ENCODE data around the gene KIF1A. TPM values are rescaled to one million over a fixed set of nuclear protein-coding genes. Genes with fewer than 3 reads are reported as not detected.

KIF1A gene
- total and polyA plus RNA-seq, 2 donors from 2014 or later: 0.54 to 0.58 TPM

DNA sequence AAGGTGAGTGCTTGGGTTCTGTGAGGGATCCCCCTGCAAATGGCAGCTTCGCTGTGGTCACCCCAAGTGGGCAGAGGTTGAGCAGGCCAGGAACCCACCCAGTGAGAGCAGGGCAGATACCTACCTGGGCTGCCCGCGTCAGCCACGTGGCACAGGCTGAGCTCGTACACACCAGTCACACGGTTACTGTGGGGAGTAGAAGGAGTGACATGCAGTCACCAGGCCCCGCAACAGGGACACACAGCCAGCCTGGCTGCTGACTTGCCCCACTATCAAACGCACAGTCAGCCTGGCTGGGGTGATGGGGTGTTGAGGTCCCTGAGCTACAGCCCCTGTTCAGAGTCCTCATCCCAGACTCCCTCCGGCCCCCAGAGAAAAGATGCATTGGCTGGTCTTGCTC, 96.2 kb downstream of the KIF1A start:
- H3K4me3 ChIP-seq (ENCODE audit: low read length in 3 of 3): no peak overlapping the region
- FAIRE-seq (no peak), DNase-seq (no peak)
- H3K36me3 ChIP-seq (ENCODE audit: control insufficient read depth in 2 of 3, insufficient read depth in 3 of 3, low read length in 3 of 3): no peaks in the 10 kb centered on the region
- no peaks in the 10 kb centered on the region for H3K4me1 ChIP-seq (ENCODE audit: control insufficient read depth in 2 of 3, insufficient read depth in 2 of 3, low read depth in 1 of 3, low read length in 3 of 3)
- no peaks in the 10 kb centered on the region for H3K27me3 ChIP-seq (ENCODE audit: control insufficient read depth, insufficient read depth, low read length)
- no peak for TF ChIP-seq CTCF (IDR thresholded peaks at IDR 0.05; ENCODE audit: borderline replicate concordance, extremely low read depth, insufficient read depth)
- intact Hi-C loops (cut with DNase I): no loop called here
- H3K9me3 ChIP-seq (ENCODE audit: control insufficient read depth in 2 of 3, insufficient read depth in 1 of 3, low read length in 3 of 3): no peaks in the 10 kb centered on the region
- H3K9ac ChIP-seq (ENCODE audit: low read length in 3 of 3): no peak overlapping the region
- H3K27ac ChIP-seq (ENCODE audit: low read depth in 2 of 2, low read length in 2 of 2): no peak overlapping the region

DNA sequence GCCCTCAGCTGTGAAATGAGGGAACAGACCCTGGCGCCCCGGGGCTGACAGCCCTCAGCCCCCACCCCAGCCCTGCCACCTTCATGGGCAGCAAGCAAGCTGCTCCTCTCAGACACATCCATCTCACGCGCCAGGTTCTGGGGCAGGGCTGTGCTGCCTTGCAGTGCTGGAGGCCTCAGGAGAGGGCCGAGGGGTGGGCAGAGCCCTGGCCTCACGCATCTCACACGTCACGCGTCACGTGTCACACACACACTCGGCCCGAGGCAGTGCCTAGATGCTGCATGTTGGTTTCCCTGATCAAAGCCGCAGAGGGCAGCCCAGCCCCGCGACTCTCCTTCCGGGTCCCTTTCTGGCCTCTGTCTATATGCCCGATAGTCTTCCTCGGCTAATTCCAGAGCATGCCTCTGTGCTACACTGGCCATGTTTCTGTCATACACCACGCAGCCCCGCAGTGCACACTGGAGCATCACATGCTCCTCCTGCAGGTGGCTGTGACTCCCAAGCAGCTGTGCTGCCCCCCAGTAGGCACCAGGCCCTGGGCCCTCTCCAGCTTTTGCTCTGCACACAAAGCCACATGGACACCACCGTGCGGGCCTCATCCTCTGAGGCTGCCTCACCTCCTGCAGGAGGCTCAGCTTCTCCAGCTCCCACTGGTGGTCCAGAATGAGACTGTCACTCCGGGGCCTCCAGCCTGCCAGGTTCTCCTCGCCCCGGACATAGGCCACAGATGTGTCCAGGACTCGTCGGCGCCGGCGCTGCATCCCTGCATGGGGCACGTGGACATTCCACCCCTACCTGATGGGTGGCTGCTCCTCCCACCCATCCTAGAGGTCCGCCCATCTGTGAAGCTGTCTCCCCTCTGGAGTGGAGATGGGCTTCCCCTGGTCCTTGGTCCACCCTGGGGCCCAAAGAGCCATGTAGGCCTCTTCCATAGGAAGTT, 97.0 kb downstream of the KIF1A start:
- no peaks in the 10 kb centered on the region for H3K36me3 ChIP-seq (ENCODE audit: control insufficient read depth in 2 of 3, insufficient read depth in 3 of 3, low read length in 3 of 3)
- H3K27me3 ChIP-seq (ENCODE audit: control insufficient read depth, insufficient read depth, low read length): no peaks in the 10 kb centered on the region
- intact Hi-C loops (cut with DNase I): no loop called here
- H3K4me3 ChIP-seq (ENCODE audit: low read length in 3 of 3): no peak overlapping the region
- FAIRE-seq (no peak), DNase-seq (no peak)
- no peaks in the 10 kb centered on the region for H3K9me3 ChIP-seq (ENCODE audit: control insufficient read depth in 2 of 3, insufficient read depth in 1 of 3, low read length in 3 of 3)
- no peak overlapping the region for H3K9ac ChIP-seq (ENCODE audit: low read length in 3 of 3)
- H3K27ac ChIP-seq (ENCODE audit: low read depth in 2 of 2, low read length in 2 of 2): no peak overlapping the region
- H3K4me1 ChIP-seq (ENCODE audit: control insufficient read depth in 2 of 3, insufficient read depth in 2 of 3, low read depth in 1 of 3, low read length in 3 of 3): no peaks in the 10 kb centered on the region
- TF ChIP-seq CTCF (IDR thresholded peaks at IDR 0.05; ENCODE audit: borderline replicate concordance, extremely low read depth, insufficient read depth): no peak

DNA sequence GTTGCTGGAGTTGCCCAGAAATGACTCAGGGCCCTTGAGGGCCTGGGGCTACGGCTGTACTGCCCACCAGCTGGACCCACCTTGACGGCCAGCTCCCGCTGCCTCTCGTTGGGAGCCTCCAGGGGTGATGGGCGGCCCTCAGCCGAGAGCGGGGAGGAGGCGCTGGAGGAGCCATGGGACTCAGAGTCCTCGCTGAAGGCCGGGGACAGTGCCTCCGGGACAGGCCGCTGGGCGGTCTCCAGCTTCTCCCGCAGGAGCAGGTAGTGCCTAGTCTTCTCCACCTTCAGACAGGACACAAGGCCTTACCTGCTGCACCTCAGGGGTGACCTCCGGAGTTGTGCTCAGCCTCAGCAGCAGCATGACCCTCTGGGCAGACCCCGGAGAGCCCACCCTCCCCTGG, 97.6 kb downstream of the KIF1A start:
- DNase-seq: no peak
- FAIRE-seq: no peak
- H3K27ac ChIP-seq (ENCODE audit: low read depth in 2 of 2, low read length in 2 of 2): no peak overlapping the region
- H3K27me3 ChIP-seq (ENCODE audit: control insufficient read depth, insufficient read depth, low read length): no peaks in the 10 kb centered on the region
- H3K4me1 ChIP-seq (ENCODE audit: control insufficient read depth in 2 of 3, insufficient read depth in 2 of 3, low read depth in 1 of 3, low read length in 3 of 3): no peaks in the 10 kb centered on the region
- no peak for TF ChIP-seq CTCF (IDR thresholded peaks at IDR 0.05; ENCODE audit: borderline replicate concordance, extremely low read depth, insufficient read depth)
- no peaks in the 10 kb centered on the region for H3K36me3 ChIP-seq (ENCODE audit: control insufficient read depth in 2 of 3, insufficient read depth in 3 of 3, low read length in 3 of 3)
- intact Hi-C loops (cut with DNase I): no loop called here
- H3K9me3 ChIP-seq (ENCODE audit: control insufficient read depth in 2 of 3, insufficient read depth in 1 of 3, low read length in 3 of 3): no peaks in the 10 kb centered on the region
- no peak overlapping the region for H3K9ac ChIP-seq (ENCODE audit: low read length in 3 of 3)
- no peak overlapping the region for H3K4me3 ChIP-seq (ENCODE audit: low read length in 3 of 3)
